ENCODE measurements around the gene KRTAP4-1. TPM values are rescaled to one million over a fixed set of nuclear protein-coding genes. Genes with fewer than 3 reads are reported as not detected.

The KRTAP4-1 gene
- total and polyA plus RNA-seq, 2 donors (not counting 1 experiment from before 2014, with no cell fraction given), result not detected

DNA sequence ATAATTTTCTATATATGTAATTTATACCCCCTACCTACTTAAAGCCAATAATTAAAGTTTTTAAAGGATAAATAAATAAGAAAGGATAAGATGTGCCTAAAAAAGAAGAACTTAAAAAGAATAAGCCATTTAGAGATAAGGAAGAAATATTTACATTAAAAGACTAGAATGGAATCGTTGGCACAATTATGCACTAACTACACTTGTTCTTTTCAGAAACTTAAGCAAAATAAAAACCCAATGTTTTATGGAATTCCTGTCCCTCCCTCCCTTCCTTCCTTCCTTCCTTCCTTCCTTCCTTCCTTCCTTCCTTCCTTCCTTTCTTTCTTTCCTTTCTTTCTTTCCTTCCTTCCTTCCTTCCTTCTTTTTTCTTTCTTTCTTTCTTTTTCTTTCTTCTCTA lies 39.9 kb downstream of the KRTAP4-1 start:
- intact Hi-C loops (cut with micrococcal nuclease), result no loop called here
- H2AFZ ChIP-seq (ENCODE audit: insufficient read depth, low read depth, low read length, poor library complexity, severe bottlenecking), result no peak overlapping the region
- H3K27ac Mint-ChIP-seq, result no peak overlapping the region
- ChIA-PET CTCF (no interaction called here), POLR2A (no interaction called here)
- no peaks in the 10 kb centered on the region for H3K79me2 ChIP-seq (ENCODE audit: control insufficient read depth, insufficient read depth, low read length)
- no peaks in the 10 kb centered on the region for H3K4me1 Mint-ChIP-seq
- peaks cover 7% of the 10 kb centered on the region for H3K27me3 Mint-ChIP-seq
- no peaks in the 10 kb centered on the region for H3K36me3 ChIP-seq (replicated peaks in 1 of 2; ENCODE audit: control extremely low read depth in 1 of 2, control insufficient read depth in 1 of 2, extremely low read depth in 1 of 2, insufficient read depth in 2 of 2, low read length in 1 of 2)
- H3K4me3 Mint-ChIP-seq, result no peak overlapping the region
- DNase-seq (no peak), ATAC-seq (ENCODE audit: low read depth) (no peak)
- H3K27ac ChIP-seq (ENCODE audit: low read length in 2 of 2), result no peak overlapping the region
- H3K9me3 Mint-ChIP-seq (ENCODE audit: insufficient read depth), result peaks cover 10% of the 10 kb centered on the region
- H3K4me3 ChIP-seq (ENCODE audit: control extremely low read depth in 1 of 5, extremely low read depth in 1 of 5, insufficient read depth in 1 of 5, low read depth in 2 of 5, low read length in 4 of 5), result no peak overlapping the region
- H3K27me3 ChIP-seq (replicated peaks in 1 of 4; ENCODE audit: control extremely low read depth in 1 of 4, control insufficient read depth in 3 of 4, insufficient read depth in 4 of 4, low read length in 3 of 4), result no peaks in the 10 kb centered on the region
- H3K4me1 ChIP-seq (ENCODE audit: control insufficient read depth in 2 of 2, insufficient read depth in 2 of 2, low read length in 2 of 2), result no peaks in the 10 kb centered on the region
- no peak overlapping the region for H3K9ac ChIP-seq (ENCODE audit: low read length)
- no CpG with 5 or more reads among the region's 1 CpG for WGBS (ENCODE audit: insufficient coverage)
- no peak for TF ChIP-seq EZH2 (IDR thresholded peaks at IDR 0.05; ENCODE audit: borderline replicate concordance, insufficient read depth, low read depth, low read length, poor library complexity, severe bottlenecking)
- TF ChIP-seq, protein P1, sequence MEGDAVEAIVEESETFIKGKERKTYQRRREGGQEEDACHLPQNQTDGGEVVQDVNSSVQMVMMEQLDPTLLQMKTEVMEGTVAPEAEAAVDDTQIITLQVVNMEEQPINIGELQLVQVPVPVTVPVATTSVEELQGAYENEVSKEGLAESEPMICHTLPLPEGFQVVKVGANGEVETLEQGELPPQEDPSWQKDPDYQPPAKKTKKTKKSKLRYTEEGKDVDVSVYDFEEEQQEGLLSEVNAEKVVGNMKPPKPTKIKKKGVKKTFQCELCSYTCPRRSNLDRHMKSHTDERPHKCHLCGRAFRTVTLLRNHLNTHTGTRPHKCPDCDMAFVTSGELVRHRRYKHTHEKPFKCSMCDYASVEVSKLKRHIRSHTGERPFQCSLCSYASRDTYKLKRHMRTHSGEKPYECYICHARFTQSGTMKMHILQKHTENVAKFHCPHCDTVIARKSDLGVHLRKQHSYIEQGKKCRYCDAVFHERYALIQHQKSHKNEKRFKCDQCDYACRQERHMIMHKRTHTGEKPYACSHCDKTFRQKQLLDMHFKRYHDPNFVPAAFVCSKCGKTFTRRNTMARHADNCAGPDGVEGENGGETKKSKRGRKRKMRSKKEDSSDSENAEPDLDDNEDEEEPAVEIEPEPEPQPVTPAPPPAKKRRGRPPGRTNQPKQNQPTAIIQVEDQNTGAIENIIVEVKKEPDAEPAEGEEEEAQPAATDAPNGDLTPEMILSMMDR (IDR thresholded peaks at IDR 0.05), result no peak
- H3K4me2 ChIP-seq (replicated peaks; ENCODE audit: low read depth, low read length, poor library complexity, severe bottlenecking), result no peak overlapping the region
- H4K20me1 ChIP-seq (ENCODE audit: control insufficient read depth, insufficient read depth, low read length, poor library complexity, severe bottlenecking), result no peaks in the 10 kb centered on the region
- H3K9me3 ChIP-seq (ENCODE audit: control extremely low read depth in 1 of 3, control insufficient read depth in 2 of 3, insufficient read depth in 1 of 3, low read length in 2 of 3), result peaks cover 5 to 14% (median 11%) of the 10 kb centered on the region in 3 donors

DNA sequence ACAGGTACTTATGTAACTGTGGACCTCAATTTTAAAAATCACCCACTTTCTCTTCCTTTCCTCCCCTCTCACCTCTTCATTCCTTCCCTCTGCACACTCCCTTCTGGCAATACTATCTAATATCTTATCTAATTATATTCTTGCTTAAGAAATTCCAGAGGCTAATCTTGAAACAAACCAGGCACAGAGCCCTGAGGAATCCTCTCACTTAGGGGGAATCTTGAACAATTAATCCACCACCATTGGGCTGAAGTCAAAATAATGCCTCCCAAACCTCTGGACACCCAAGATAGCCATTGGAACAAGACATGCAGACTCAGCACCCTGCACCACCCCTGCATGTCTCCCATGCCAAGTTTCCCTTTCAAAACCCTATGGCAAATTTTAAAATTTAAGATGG lies 43.4 kb downstream of the KRTAP4-1 start:
- ATAC-seq (ENCODE audit: low read depth), result no peak
- H3K27ac ChIP-seq (ENCODE audit: low read length in 2 of 2), result no peak overlapping the region
- no peak overlapping the region for H2AFZ ChIP-seq (ENCODE audit: insufficient read depth, low read depth, low read length, poor library complexity, severe bottlenecking)
- Mint-ChIP-seq H3K27ac (no peak overlapping the region), H3K4me1 (no peaks in the 10 kb centered on the region), H3K4me3 (no peak overlapping the region), H3K27me3 (peaks cover 16% of the 10 kb centered on the region), H3K9me3 (ENCODE audit: insufficient read depth) (peaks cover 14% of the 10 kb centered on the region)
- H4K20me1 ChIP-seq (ENCODE audit: control insufficient read depth, insufficient read depth, low read length, poor library complexity, severe bottlenecking), result no peaks in the 10 kb centered on the region
- DNase-seq, result no peak
- H3K4me1 ChIP-seq (ENCODE audit: control insufficient read depth in 2 of 2, insufficient read depth in 2 of 2, low read length in 2 of 2), result no peaks in the 10 kb centered on the region
- no peak overlapping the region for H3K9ac ChIP-seq (ENCODE audit: low read length)
- H3K4me3 ChIP-seq (ENCODE audit: control extremely low read depth in 1 of 5, extremely low read depth in 1 of 5, insufficient read depth in 1 of 5, low read depth in 2 of 5, low read length in 4 of 5), result no peak overlapping the region
- H3K36me3 ChIP-seq (replicated peaks in 1 of 2; ENCODE audit: control extremely low read depth in 1 of 2, control insufficient read depth in 1 of 2, extremely low read depth in 1 of 2, insufficient read depth in 2 of 2, low read length in 1 of 2), result no peaks in the 10 kb centered on the region
- TF ChIP-seq, protein P1 (IDR thresholded peaks at IDR 0.05), result no peak
- no peak for TF ChIP-seq EZH2 (IDR thresholded peaks at IDR 0.05; ENCODE audit: borderline replicate concordance, insufficient read depth, low read depth, low read length, poor library complexity, severe bottlenecking)
- POLR2A ChIA-PET, result no interaction called here
- intact Hi-C loops (cut with micrococcal nuclease), result no loop called here
- no peak overlapping the region for H3K4me2 ChIP-seq (replicated peaks; ENCODE audit: low read depth, low read length, poor library complexity, severe bottlenecking)
- no peaks in the 10 kb centered on the region for H3K27me3 ChIP-seq (replicated peaks in 1 of 4; ENCODE audit: control extremely low read depth in 1 of 4, control insufficient read depth in 3 of 4, insufficient read depth in 4 of 4, low read length in 3 of 4)
- CTCF ChIA-PET, result no interaction called here
- no peaks in the 10 kb centered on the region for H3K79me2 ChIP-seq (ENCODE audit: control insufficient read depth, insufficient read depth, low read length)
- H3K9me3 ChIP-seq (ENCODE audit: control extremely low read depth in 1 of 3, control insufficient read depth in 2 of 3, insufficient read depth in 1 of 3, low read length in 2 of 3), result peaks cover 6 to 16% (median 14%) of the 10 kb centered on the region in 3 donors

Data from B cell (primary cell).